ENCODE measurements around the gene CCDC120.

DNA sequence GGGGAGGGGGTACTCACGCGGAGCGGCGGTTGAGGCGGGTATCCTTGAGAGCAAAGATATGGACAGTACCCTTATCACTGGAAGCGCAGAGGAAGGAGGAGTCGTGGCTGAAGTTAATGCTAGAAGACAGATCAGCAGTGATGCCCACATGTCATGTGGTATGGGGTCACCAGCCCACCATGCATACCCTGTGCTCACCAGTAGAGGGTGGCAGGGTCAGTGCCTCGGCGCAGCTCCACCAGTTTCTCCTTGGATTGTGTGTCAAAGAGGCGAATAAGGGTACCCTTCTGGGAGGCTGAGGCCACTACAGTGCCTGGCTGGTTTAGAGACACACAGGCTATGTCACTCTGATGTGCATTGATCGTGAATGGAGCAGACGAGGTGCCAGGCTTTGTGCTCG, 16.5 kb downstream of the CCDC120 start:
- TF ChIP-seq, protein P1, sequence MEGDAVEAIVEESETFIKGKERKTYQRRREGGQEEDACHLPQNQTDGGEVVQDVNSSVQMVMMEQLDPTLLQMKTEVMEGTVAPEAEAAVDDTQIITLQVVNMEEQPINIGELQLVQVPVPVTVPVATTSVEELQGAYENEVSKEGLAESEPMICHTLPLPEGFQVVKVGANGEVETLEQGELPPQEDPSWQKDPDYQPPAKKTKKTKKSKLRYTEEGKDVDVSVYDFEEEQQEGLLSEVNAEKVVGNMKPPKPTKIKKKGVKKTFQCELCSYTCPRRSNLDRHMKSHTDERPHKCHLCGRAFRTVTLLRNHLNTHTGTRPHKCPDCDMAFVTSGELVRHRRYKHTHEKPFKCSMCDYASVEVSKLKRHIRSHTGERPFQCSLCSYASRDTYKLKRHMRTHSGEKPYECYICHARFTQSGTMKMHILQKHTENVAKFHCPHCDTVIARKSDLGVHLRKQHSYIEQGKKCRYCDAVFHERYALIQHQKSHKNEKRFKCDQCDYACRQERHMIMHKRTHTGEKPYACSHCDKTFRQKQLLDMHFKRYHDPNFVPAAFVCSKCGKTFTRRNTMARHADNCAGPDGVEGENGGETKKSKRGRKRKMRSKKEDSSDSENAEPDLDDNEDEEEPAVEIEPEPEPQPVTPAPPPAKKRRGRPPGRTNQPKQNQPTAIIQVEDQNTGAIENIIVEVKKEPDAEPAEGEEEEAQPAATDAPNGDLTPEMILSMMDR (conservative IDR thresholded peaks at IDR 0.05; ENCODE audit: low read length), result no peak
- TF ChIP-seq EZH2phosphoT487 (IDR thresholded peaks at IDR 0.05; ENCODE audit: borderline replicate concordance), result no peak
